Endodermal cell (in vitro differentiated cells): Measurements from ENCODE around the gene FKBP1A. TPM values are rescaled to one million over a fixed set of nuclear protein-coding genes. Genes with fewer than 3 reads are reported as not detected.

Source experiments
- DNase-seq: peaks from one replicate; pipeline ENCODE4 v3.0.0-alpha.2; 2017
- H3K27ac ChIP-seq: 2 replicates; pipeline ENCODE4 v1.5.1; 2013; ENCODE audit warnings: mild to moderate bottlenecking, low read depth, low read length, moderate library complexity
- H3K27me3 ChIP-seq: 2 replicates; pipeline ENCODE4 v1.6.1; 2013; ENCODE audit warnings: mild to moderate bottlenecking, low read length, moderate library complexity; ENCODE audit not compliant: insufficient read depth, control insufficient read depth, poor library complexity, severe bottlenecking
- H3K36me3 ChIP-seq: 2 replicates; pipeline ENCODE4 v1.7.0; 2013; ENCODE audit warnings: mild to moderate bottlenecking, low read length, moderate library complexity; ENCODE audit not compliant: control insufficient read depth, insufficient read depth
- H3K4me1 ChIP-seq: one replicate; pipeline ENCODE4 v1.7.0; 2013; ENCODE audit warnings: low read length; ENCODE audit not compliant: control insufficient read depth, insufficient read depth
- H3K4me3 ChIP-seq: 2 replicates; pipeline ENCODE4 v1.5.1; 2013; ENCODE audit warnings: mild to moderate bottlenecking, low read length, moderate library complexity
- H3K9ac ChIP-seq: 2 replicates; pipeline ENCODE4 v1.6.1; 2013; ENCODE audit warnings: mild to moderate bottlenecking, low read length, moderate library complexity; ENCODE audit not compliant: poor library complexity, severe bottlenecking; ENCODE audit errors: extremely low read depth
- H3K9me3 ChIP-seq: 2 replicates; pipeline ENCODE4 v1.6.1; 2013; ENCODE audit warnings: mild to moderate bottlenecking, low read length, moderate library complexity; ENCODE audit not compliant: control insufficient read depth
- H3K27ac Mint-ChIP-seq: 2 replicates; pipeline ENCODE4 v1.8.0; 2020; ENCODE audit warnings: mixed read lengths
- H3K27me3 Mint-ChIP-seq: 2 replicates; pipeline ENCODE4 v1.8.0; 2021; ENCODE audit warnings: mild to moderate bottlenecking, mixed read lengths; ENCODE audit not compliant: insufficient read depth
- H3K36me3 Mint-ChIP-seq: 2 replicates; pipeline ENCODE4 v1.8.0; 2020; ENCODE audit warnings: low read depth, mixed read lengths
- H3K4me1 Mint-ChIP-seq: 2 replicates; pipeline ENCODE4 v1.8.0; 2020; ENCODE audit warnings: mixed read lengths
- H3K4me3 Mint-ChIP-seq: 2 replicates; pipeline ENCODE4 v1.8.0; 2020; ENCODE audit warnings: mild to moderate bottlenecking, moderate library complexity, mixed read lengths
- H3K9me3 Mint-ChIP-seq: 2 replicates; pipeline ENCODE4 v1.8.0; 2020; ENCODE audit warnings: mild to moderate bottlenecking, mixed read lengths
- WGBS, 2 experiments: methylation state at CpG; one replicate each; pipeline versions ENCODE4 v1.1.5 to v1.1.7; 2013; ENCODE audit warnings: missing lambda C conversion rate in 2 of 2, mixed read lengths in 1 of 2; ENCODE audit not compliant: insufficient coverage in 1 of 2, insufficient read length in 1 of 2; 5-methylcytosine and 5-hydroxymethylcytosine counted together
- total RNA-seq, 2 donors: library from RNA; stranded (reverse); fragmentation: NEBNext Ultra II Directional in 1 of 2; extraction: Animal tissue kit (Norgen Biotek cat#: 25700) in 1 of 2; gene quantifications; 2 replicates in 1 of 2; 3 replicates in 1 of 2; pipeline ENCODE4 v1.2.1, GENCODE V29; 2021
- TF ChIP-seq, protein P1 (sequence below): fragments of 200-600 bp; sonication (generic); conservative IDR thresholded peaks from 2 replicates; pipeline ENCODE4 v1.5.0; 2021; ENCODE audit warnings: antibody characterized with exemption, mild to moderate bottlenecking

The FKBP1A gene
- total RNA-seq, 2 donors from 2014 or later, result 181 to 185 TPM

DNA sequence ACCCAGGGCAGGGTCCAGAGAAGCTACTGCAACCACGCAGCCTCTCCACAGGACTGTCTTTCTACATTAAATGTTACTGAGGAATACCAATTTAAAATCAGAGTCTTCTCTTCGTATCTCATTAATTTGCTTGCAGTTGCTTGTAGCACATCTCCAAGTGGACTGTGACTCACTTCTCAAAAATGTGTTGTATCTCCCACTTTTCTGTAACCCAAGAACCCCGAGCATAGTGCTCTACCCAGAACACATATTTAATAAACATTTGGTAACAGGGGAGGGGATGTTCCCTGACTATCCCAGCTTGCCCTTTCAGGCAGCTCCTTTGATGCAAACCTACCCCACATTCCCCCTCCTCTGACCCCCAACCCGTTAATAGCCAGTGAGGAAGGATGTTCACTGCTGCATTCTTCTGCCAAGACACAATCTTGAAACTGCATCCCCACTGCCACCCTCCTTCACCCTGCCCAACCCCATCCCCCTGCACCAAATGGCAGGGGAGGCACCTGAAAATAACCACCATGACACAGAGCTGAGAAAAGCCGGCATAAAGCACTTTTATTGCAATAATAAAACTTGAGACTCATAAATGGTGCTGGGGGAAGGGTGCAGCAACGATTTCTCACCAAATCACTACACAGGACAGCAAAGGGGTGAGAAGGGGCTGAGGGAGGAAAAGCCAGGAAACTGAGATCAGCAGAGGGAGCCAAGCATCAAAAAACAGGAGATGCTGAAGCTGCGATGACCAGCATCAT lies 24.2 kb downstream of the FKBP1A start:
- H3K27ac Mint-ChIP-seq, result no peak overlapping the region
- H3K27ac ChIP-seq, result no peak overlapping the region
- peaks cover 61% of the 10 kb centered on the region for H3K36me3 ChIP-seq
- H3K4me3 Mint-ChIP-seq, result no peak overlapping the region
- no peak for DNase-seq
- H3K9ac ChIP-seq, result no peak overlapping the region
- TF ChIP-seq, protein P1, sequence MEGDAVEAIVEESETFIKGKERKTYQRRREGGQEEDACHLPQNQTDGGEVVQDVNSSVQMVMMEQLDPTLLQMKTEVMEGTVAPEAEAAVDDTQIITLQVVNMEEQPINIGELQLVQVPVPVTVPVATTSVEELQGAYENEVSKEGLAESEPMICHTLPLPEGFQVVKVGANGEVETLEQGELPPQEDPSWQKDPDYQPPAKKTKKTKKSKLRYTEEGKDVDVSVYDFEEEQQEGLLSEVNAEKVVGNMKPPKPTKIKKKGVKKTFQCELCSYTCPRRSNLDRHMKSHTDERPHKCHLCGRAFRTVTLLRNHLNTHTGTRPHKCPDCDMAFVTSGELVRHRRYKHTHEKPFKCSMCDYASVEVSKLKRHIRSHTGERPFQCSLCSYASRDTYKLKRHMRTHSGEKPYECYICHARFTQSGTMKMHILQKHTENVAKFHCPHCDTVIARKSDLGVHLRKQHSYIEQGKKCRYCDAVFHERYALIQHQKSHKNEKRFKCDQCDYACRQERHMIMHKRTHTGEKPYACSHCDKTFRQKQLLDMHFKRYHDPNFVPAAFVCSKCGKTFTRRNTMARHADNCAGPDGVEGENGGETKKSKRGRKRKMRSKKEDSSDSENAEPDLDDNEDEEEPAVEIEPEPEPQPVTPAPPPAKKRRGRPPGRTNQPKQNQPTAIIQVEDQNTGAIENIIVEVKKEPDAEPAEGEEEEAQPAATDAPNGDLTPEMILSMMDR, result no peak
- no peaks in the 10 kb centered on the region for H3K9me3 ChIP-seq
- peaks cover 49% of the 10 kb centered on the region for H3K36me3 Mint-ChIP-seq
- no peaks in the 10 kb centered on the region for H3K9me3 Mint-ChIP-seq
- peaks cover 6% of the 10 kb centered on the region for H3K4me1 Mint-ChIP-seq
- peaks cover 6% of the 10 kb centered on the region for H3K4me1 ChIP-seq
- 92 to 96% methylated on average over 2 to 7 of the region's 7 CpGs for WGBS, 2 experiments
- no peak overlapping the region for H3K4me3 ChIP-seq
- no peaks in the 10 kb centered on the region for H3K27me3 ChIP-seq
- H3K27me3 Mint-ChIP-seq, result no peaks in the 10 kb centered on the region

DNA sequence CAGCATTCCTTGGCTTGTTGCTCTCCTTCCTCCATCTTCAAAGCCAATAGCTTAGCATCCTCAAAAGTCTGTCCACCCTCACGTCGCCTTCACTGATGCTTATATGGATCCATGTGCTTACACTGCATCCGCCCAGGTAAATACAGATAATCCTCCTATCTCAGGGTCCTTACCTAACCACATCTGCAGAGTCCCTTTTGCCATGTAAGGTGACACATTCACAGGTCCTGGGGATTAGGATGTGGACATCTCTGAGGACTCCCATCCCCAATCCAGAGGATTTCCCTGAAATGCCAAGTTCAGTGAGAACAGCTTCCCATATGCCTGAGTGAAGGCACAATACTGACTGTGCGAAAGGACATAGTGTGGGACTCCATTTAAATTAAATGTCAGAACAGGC lies 25.4 kb downstream of the FKBP1A start:
- 97 to 98% methylated on average over 4 of the region's 4 CpGs for WGBS, 2 experiments
- H3K4me3 ChIP-seq, result no peak overlapping the region
- Mint-ChIP-seq H3K4me1 (peaks cover 6% of the 10 kb centered on the region), H3K27me3 (no peaks in the 10 kb centered on the region), H3K27ac (no peak overlapping the region), H3K4me3 (no peak overlapping the region), H3K9me3 (no peaks in the 10 kb centered on the region), H3K36me3 (peaks cover 47% of the 10 kb centered on the region)
- no peaks in the 10 kb centered on the region for H3K9me3 ChIP-seq
- DNase-seq, result no peak
- TF ChIP-seq, protein P1, result no peak
- H3K27ac ChIP-seq, result no peak overlapping the region
- peaks cover 6% of the 10 kb centered on the region for H3K4me1 ChIP-seq
- no peak overlapping the region for H3K9ac ChIP-seq
- H3K27me3 ChIP-seq, result no peaks in the 10 kb centered on the region
- H3K36me3 ChIP-seq, result peaks cover 50% of the 10 kb centered on the region

DNA sequence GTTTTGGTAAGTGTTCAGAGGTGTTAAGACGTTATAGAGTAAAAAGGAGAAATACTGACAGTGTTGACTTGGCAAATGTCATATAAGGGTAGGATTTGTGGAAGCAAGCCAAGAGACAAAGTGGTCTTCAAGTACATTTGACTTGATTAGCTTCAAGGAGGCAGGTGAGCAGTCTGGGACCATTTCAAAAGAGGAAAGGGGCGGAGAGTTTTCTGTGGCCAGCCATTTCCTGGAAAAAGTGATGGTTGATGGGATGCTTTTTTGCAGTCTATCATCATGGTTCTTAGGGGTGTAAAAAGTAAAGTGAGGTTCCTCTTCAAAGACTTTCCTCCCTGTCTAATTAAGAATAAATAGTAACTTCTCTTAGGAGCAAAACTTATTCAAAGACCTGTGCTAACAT lies 28.7 kb downstream of the FKBP1A start:
- peaks cover 60% of the 10 kb centered on the region for H3K36me3 ChIP-seq
- Mint-ChIP-seq H3K4me1 (no peaks in the 10 kb centered on the region), H3K36me3 (peaks cover 58% of the 10 kb centered on the region), H3K27ac (no peak overlapping the region), H3K27me3 (no peaks in the 10 kb centered on the region), H3K9me3 (no peaks in the 10 kb centered on the region), H3K4me3 (no peak overlapping the region)
- no peaks in the 10 kb centered on the region for H3K4me1 ChIP-seq
- H3K27me3 ChIP-seq, result no peaks in the 10 kb centered on the region
- H3K4me3 ChIP-seq, result no peak overlapping the region
- 92 to 95% methylated on average over 2 of the region's 2 CpGs for WGBS, 2 experiments
- TF ChIP-seq, protein P1, result no peak
- H3K9ac ChIP-seq, result no peak overlapping the region
- no peaks in the 10 kb centered on the region for H3K9me3 ChIP-seq
- no peak for DNase-seq
- no peak overlapping the region for H3K27ac ChIP-seq
